Astrocyte (in vitro differentiated cells and primary cell): ENCODE measurements around the gene S1PR3.

Experiments used
- CTCF ChIP-seq: IDR thresholded peaks from 2 replicates; pipeline ENCODE4 v1.5.1; 2011; ENCODE audit warnings: low read depth, mild to moderate bottlenecking, inconsistent platforms, low read length, moderate library complexity; ENCODE audit not compliant: insufficient read depth
- EZH2 ChIP-seq: IDR thresholded peaks from 2 replicates; pipeline ENCODE4 v1.6.1; 2012; ENCODE audit warnings: mild to moderate bottlenecking, low read length, inconsistent platforms; ENCODE audit not compliant: insufficient read depth

- TF ChIP-seq CTCF (no peak), EZH2 (no peak)
Observed at GRCh38 chr9:89012294-89013042, 21.2 kb downstream of the S1PR3 start.
